Mesenteric fat pad (tissue), 1 donor: Measurements from ENCODE around the gene RNF150. TPM values are rescaled to one million over a fixed set of nuclear protein-coding genes. Genes with fewer than 3 reads are reported as not detected.

Experiments
- DNase-seq: peaks from one replicate; pipeline ENCODE4 v3.0.0-alpha.2; 2020; ENCODE audit warnings: low spot score
- total RNA-seq: library from RNA; stranded (reverse); fragmentation: NEBNext Ultra II Directional; extraction: Animal tissue kit (Norgen Biotek cat#: 25700); gene quantifications from one replicate; pipeline ENCODE4 v1.2.1, GENCODE V29; 2021
- donor health status: DM: yes; HTN: yes; CAD: no.

Gene RNF150
- total RNA-seq, 1 donor from 2014 or later = 17.4 TPM

- DNase-seq = no peak
Observed at GRCh38 chr4:140986045-140986444, 147.2 kb downstream of the RNF150 start.

- DNase-seq = no peak
Observed at GRCh38 chr4:140982613-140983340, 150.5 kb downstream of the RNF150 start.

- no peak for DNase-seq
Observed at GRCh38 chr4:140980426-140981200, 152.7 kb downstream of the RNF150 start.

- no peak for DNase-seq
Observed at GRCh38 chr4:140976768-140977167, 156.5 kb downstream of the RNF150 start.

- DNase-seq = no peak
Observed at GRCh38 chr4:140971077-140971792, 162.0 kb downstream of the RNF150 start.

GRCh38 chr4:140969296-140969695, 164.0 kb downstream of the RNF150 start:
- no peak for DNase-seq

GRCh38 chr4:140968371-140968770, 164.9 kb downstream of the RNF150 start:
- DNase-seq = no peak

GRCh38 chr4:140963883-140964282, 169.4 kb downstream of the RNF150 start:
- no peak for DNase-seq

GRCh38 chr4:140955641-140956040, 177.6 kb downstream of the RNF150 start:
- DNase-seq = no peak

GRCh38 chr4:140952717-140953116, 180.6 kb downstream of the RNF150 start:
- no peak for DNase-seq

- DNase-seq = no peak
Observed at GRCh38 chr4:140947506-140947905, 185.8 kb downstream of the RNF150 start.

- DNase-seq = no peak
Observed at GRCh38 chr4:140945106-140945505, 188.2 kb downstream of the RNF150 start.

GRCh38 chr4:140944572-140944971, 188.7 kb downstream of the RNF150 start:
- DNase-seq = no peak

- DNase-seq = no peak
Observed at GRCh38 chr4:140944199-140944515, 189.1 kb downstream of the RNF150 start.

- no peak for DNase-seq
Observed at GRCh38 chr4:140943486-140944198, 189.6 kb downstream of the RNF150 start.

GRCh38 chr4:140940589-140940988, 192.7 kb downstream of the RNF150 start:
- DNase-seq = no peak

GRCh38 chr4:140937866-140938265, 195.4 kb downstream of the RNF150 start:
- DNase-seq = no peak

- DNase-seq = no peak
Observed at GRCh38 chr4:140935254-140935653, 198.0 kb downstream of the RNF150 start.

GRCh38 chr4:140932501-140933045, 200.7 kb downstream of the RNF150 start:
- no peak for DNase-seq

- no peak for DNase-seq
Observed at GRCh38 chr4:140931911-140932310, 201.4 kb downstream of the RNF150 start.

- DNase-seq = no peak
Observed at GRCh38 chr4:140930557-140930956, 202.7 kb downstream of the RNF150 start.
